A549 (cell line): ENCODE measurements around the gene USP3. TPM values are rescaled to one million over a fixed set of nuclear protein-coding genes. Genes with fewer than 3 reads are reported as not detected.

Experiments used
- ATAC-seq, 2 experiments: fragments of 200-7000 bp in 1 of 2; fragments of >200 bp in 1 of 2; cut with Nextera tagmentation in 1 of 2; cut with Tn5 transposase in 1 of 2; 3 replicates each; pipeline versions ENCODE4 v1.8.0 to v1.9.1; 2018 to 2020; ENCODE audit warnings: mild to moderate bottlenecking in 1 of 2, moderate library complexity in 1 of 2
- CTCF ChIA-PET: fragments of 300-600 bp; sonication (Branson Sonifier 250); formaldehyde crosslinking; extraction: SDS; loops from one replicate; lab custom pipeline; 2021; ENCODE audit warnings: antibody characterized with exemption, inconsistent platforms; lab: Yijun Ruan, JAX
- POLR2A ChIA-PET: fragments of 350-600 bp; formaldehyde crosslinking; extraction: SDS; loops from one replicate; lab custom pipeline; 2021; ENCODE audit warnings: antibody characterized with exemption, inconsistent platforms; lab: Yijun Ruan, JAX
- DNase-seq, 2 experiments: peaks; one replicate each; pipeline versions ENCODE4 v3.0.0 to v3.0.0-alpha.2; 2011 to 2016; ENCODE audit warnings: low read depth in 1 of 2, low spot score in 1 of 2
- FAIRE-seq: peaks from 2 replicates; lab custom pipeline; 2011; peaks lifted over from hg19 to GRCh38; lab: Jason Lieb, UNC
- H3K27ac ChIP-seq, 2 experiments: fragments of >200 bp; sonication (Bioruptor Twin); formaldehyde crosslinking; 3 replicates each; pipeline ENCODE4 v1.5.1; 2016 to 2017
- H3K4me1 ChIP-seq: fragments of >200 bp; sonication (Bioruptor Twin); formaldehyde crosslinking; 3 replicates; pipeline ENCODE4 v1.6.1; 2016
- H3K4me2 ChIP-seq: fragments of >200 bp; sonication (Bioruptor Twin); formaldehyde crosslinking; 3 replicates; pipeline ENCODE4 v1.6.1; 2016
- H3K4me3 ChIP-seq: fragments of >200 bp; sonication (Bioruptor Twin); formaldehyde crosslinking; 3 replicates; pipeline ENCODE4 v1.5.1; 2016
- H3K9me3 ChIP-seq: fragments of >200 bp; sonication (Bioruptor Twin); formaldehyde crosslinking; 3 replicates; pipeline ENCODE4 v1.6.1; 2016
- ATOH8 ChIP-seq: fragments of 250-450 bp; sonication (Bioruptor Pico); IDR thresholded peaks from 2 replicates; pipeline ENCODE4 v1.5.0; 2020; ENCODE audit warnings: low read depth, mild to moderate bottlenecking, moderate library complexity
- CHD4 ChIP-seq: fragments of 200-600 bp; sonication (generic); IDR thresholded peaks from 2 replicates; pipeline ENCODE4 v1.6.1; 2016; ENCODE audit warnings: antibody characterized with exemption, mild to moderate bottlenecking, borderline replicate concordance
- CTCF ChIP-seq: fragments of >200 bp; sonication (Bioruptor Twin); formaldehyde crosslinking; IDR thresholded peaks from 3 replicates; pipeline ENCODE4 v1.5.1; 2016
- E2F6 ChIP-seq: IDR thresholded peaks from 2 replicates; pipeline ENCODE4 v1.6.1; 2012; ENCODE audit warnings: low read depth, borderline replicate concordance
- ELK1 ChIP-seq: fragments of 150-350 bp; IDR thresholded peaks from 2 replicates; pipeline ENCODE4 v1.6.1; 2014; ENCODE audit warnings: low read depth, mild to moderate bottlenecking, low read length
- FOSL2 ChIP-seq, 2 experiments: fragments of 450-650 bp in 1 of 2; fragments of >200 bp in 1 of 2; sonication (Bioruptor Twin) in 1 of 2; formaldehyde crosslinking; IDR thresholded peaks; 2 replicates each; pipeline versions ENCODE4 v1.5.0 to v1.6.1; 2016 to 2020; ENCODE audit warnings: mild to moderate bottlenecking in 1 of 2, moderate library complexity in 1 of 2
- HES2 ChIP-seq: fragments of >200 bp; sonication (Bioruptor Twin); formaldehyde crosslinking; IDR thresholded peaks from 2 replicates; pipeline ENCODE4 v1.6.1; 2016
- HOXB13 ChIP-seq: fragments of 250-450 bp; sonication (Bioruptor Pico); IDR thresholded peaks from 2 replicates; pipeline ENCODE4 v1.5.0; 2020; ENCODE audit warnings: low read depth, mild to moderate bottlenecking, moderate library complexity
- KDM1A ChIP-seq: fragments of 200-600 bp; sonication (generic); IDR thresholded peaks from 2 replicates; pipeline ENCODE4 v1.6.1; 2016; ENCODE audit warnings: low read depth, mild to moderate bottlenecking
- MAZ ChIP-seq: fragments of 150-350 bp; IDR thresholded peaks from 2 replicates; pipeline ENCODE4 v1.6.1; 2014; ENCODE audit warnings: antibody characterized with exemption, low read depth, low read length, borderline replicate concordance
- PBX3 ChIP-seq: IDR thresholded peaks from 2 replicates; pipeline ENCODE4 v1.6.1; 2012
- POLR2AphosphoS2 ChIP-seq: conservative IDR thresholded peaks from 2 replicates; pipeline ENCODE4 v1.6.1; 2012; ENCODE audit warnings: low read length, improper control_type of control experiment, inconsistent platforms
- SREBF2 ChIP-seq: fragments of 450-650 bp; IDR thresholded peaks from 2 replicates; pipeline ENCODE4 v1.6.1; 2014; ENCODE audit warnings: mild to moderate bottlenecking, moderate library complexity
- TP53 ChIP-seq: fragments of 250-450 bp; sonication (Bioruptor Pico); IDR thresholded peaks from 2 replicates; pipeline ENCODE4 v1.5.0; 2021; ENCODE audit warnings: mild to moderate bottlenecking, moderate library complexity
- ZNF302 ChIP-seq: fragments of 250-450 bp; sonication (Bioruptor Pico); IDR thresholded peaks from 2 replicates; pipeline ENCODE4 v1.9.0; 2021; ENCODE audit warnings: inconsistent platforms, mild to moderate bottlenecking, moderate library complexity
- ZSCAN20 ChIP-seq: fragments of 250-450 bp; sonication (Bioruptor Pico); IDR thresholded peaks from 2 replicates; pipeline ENCODE4 v1.8.0; 2022; ENCODE audit warnings: mild to moderate bottlenecking, moderate library complexity
- WGBS: methylation state at CpG from one replicate; pipeline ENCODE4 v1.1.6; 2017; ENCODE audit errors: missing lambda C conversion rate; 5-methylcytosine and 5-hydroxymethylcytosine counted together
- polyA plus RNA-seq, 4 experiments: library from polyadenylated mRNA; depleted of rRNA in 3 of 4; stranded (reverse); fragments of >200 nt; fragmentation: RNase III in 1 of 4; extraction: RNeasy Plus Mini Kit Qiagen cat#74134 plus additional on column Dnase treatment in 1 of 4; gene quantifications; 2 replicates in 3 of 4; 3 replicates in 1 of 4; pipeline ENCODE4 v1.2.3, GENCODE V29; 2011 to 2017

USP3 gene
- polyA plus RNA-seq, 2 of the 4 experiments (the other 2 are of a cell fraction): 41.8 to 99.1 TPM

GRCh38 chr15:63473999-63474809 lies 30.2 kb upstream of the USP3 start (continued):
- no peak for TF ChIP-seq ELK1

GRCh38 chr15:63474810-63475316 lies 29.5 kb upstream of the USP3 start:
- no peak for FAIRE-seq
- Histone ChIP-seq H3K27ac (peak overlapping the region; percentile 81 to 90), H3K9me3 (no peaks in the 10 kb centered on the region)
- ATAC-seq: peak; percentile 35 to 55; a peak in 5 of 6 replicates
- TF ChIP-seq ZSCAN20 (CRISPR knock-in tag) (peak; percentile 42; the same call in 1 of the 2 replicates), SREBF2 (no peak), KDM1A (peak; percentile 59; the same call in 1 of the 2 replicates), HES2 (no peak), CHD4 (0 out of 2 replicates have a peak, but pooled peaks have one; percentile 25), ZNF302 (CRISPR knock-in tag) (peak; percentile 49; the same call in 1 of the 2 replicates), E2F6 (no peak), FOSL2 (IDR thresholded peaks at IDR 0.05) (no peak), FOSL2 (CRISPR knock-in tag; IDR thresholded peaks at IDR 0.05) (peak; percentile 11; the same call in 1 of the 2 replicates), ATOH8 (CRISPR knock-in tag) (0 out of 2 replicates have a peak, but pooled peaks have one; percentile 25), PBX3 (no peak)
- TF ChIP-seq, all 56 proteins: peak for 6
- peak overlapping the region; percentile 68 for H3K4me2 ChIP-seq
- peak in 1 of 2 experiments; percentile 86 for DNase-seq
- POLR2A ChIA-PET: interaction anchor here (1.9 to 2.2 kb wide), 2 partner anchors 27 to 30 kb away, joined by 12 to 14 read pairs; partner anchors contain the start of gene USP3
- 50% methylated on average over 9 of the region's 9 CpGs for WGBS
- peaks cover 66% of the 10 kb centered on the region for H3K4me1 ChIP-seq
- H3K4me3 ChIP-seq: no peak overlapping the region
- CTCF ChIA-PET: interaction anchor here (0.6 to 5.1 kb wide), 10 partner anchors 8 to 187 kb away, joined by 3 to 66 read pairs (median 8); partner anchors contain the start of gene USP3

GRCh38 chr15:63475707-63476106 lies 28.7 kb upstream of the USP3 start:
- no peak for TF ChIP-seq POLR2AphosphoS2
- TF ChIP-seq CTCF: no peak
- TF ChIP-seq HOXB13 (CRISPR knock-in tag): peak; percentile 17; the same call in 1 of the 2 replicates
- no peak for TF ChIP-seq MAZ
- peak; percentile 34; the same call in 1 of the 2 replicates for TF ChIP-seq TP53 (CRISPR knock-in tag)
- WGBS: 85% methylated on average over 9 of the region's 9 CpGs
- no peak for ATAC-seq
- peak in 1 of 2 experiments; percentile 41 for DNase-seq
- Histone ChIP-seq H3K27ac (peak overlapping the region; percentile 81 to 90), H3K4me1 (peaks cover 74% of the 10 kb centered on the region), H3K9me3 (no peaks in the 10 kb centered on the region), H3K4me3 (no peak overlapping the region), H3K4me2 (peak overlapping the region; percentile 71)
- ChIA-PET CTCF (interaction anchor here (0.8 to 5.1 kb wide), 11 partner anchors 8 to 125 kb away, joined by 3 to 66 read pairs (median 5); partner anchors contain the start of gene USP3), POLR2A (interaction anchor here (1.9 to 2.2 kb wide), 2 partner anchors 26 to 29 kb away, joined by 12 to 14 read pairs; partner anchors contain the start of gene USP3)
- no peak for FAIRE-seq
